ENCODE data around the gene FAM47E. TPM values are rescaled to one million over a fixed set of nuclear protein-coding genes. Genes with fewer than 3 reads are reported as not detected.

FAM47E gene, protein sequence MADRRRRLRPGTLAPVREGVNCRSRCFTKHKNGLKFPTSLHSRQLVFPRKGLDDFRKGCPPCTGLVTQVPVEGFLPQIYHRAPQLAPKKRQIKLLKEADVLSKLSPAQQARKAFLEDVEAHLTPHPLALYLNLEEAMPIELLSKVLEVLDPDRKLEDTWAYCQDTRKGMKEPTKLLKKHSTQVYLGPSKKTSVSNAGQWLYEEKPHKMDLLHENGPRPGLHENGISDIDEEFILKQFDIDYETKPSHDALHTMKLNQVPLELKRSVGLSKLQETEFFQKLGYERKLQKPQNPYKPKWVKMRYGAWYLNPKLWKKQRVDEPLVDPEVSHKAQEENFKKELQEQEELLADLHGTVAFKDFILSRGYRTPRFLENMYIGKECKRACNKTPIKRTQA
- under 1 TPM in 2 of 6 donors, not detected in 4; 0.31 to 0.60 TPM for polyA plus RNA-seq (ENCODE audit: low read depth in 6 of 6)

DNA sequence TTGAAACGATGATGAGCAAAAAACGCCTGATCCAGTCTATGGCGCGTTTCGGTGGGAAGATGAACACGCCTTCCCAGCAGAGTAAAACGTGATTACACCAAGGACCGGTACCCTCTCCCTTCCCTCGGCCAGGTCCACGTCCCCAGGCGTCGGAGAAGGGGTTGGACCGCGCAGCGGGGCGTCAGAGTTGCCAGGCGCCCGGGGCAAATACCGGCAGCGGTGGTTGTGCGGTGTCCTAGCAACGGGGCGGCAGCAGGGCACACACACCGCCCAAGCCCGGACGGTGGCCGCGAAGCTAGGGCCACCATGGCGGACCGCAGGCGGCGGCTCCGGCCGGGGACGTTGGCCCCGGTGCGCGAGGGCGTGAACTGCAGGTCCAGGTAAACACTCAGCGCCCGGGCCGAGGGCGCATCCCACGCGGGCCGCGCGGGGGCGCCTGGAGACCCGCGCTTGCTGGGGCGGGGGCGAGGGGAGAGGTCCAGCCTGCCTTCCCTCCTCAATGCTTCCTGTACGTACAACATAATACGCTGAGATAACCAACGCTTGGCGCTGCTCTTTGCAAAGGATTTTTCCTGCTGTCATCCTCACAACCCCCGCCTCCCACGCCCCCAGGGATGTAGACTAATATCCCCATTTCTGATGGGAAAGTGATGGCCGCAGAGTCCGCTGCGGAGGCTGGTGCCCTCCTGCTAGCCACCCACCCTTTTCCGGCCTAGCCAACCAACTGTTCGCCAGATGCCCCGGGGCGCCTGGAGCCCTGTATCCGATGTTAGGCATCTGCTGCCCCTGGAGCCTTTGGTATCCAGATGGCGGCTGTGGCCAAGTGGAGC, at the start of gene FAM47E:
TSS of gene FAM47E (plus strand) at position 281 of the 830 bp plus-strand sequence. CDS start at position 307, 26 bp downstream.
- no peaks in the 10 kb centered on the region for H3K36me3 Mint-ChIP-seq
- peak; percentile 29 for DNase-seq
- peaks cover 52 to 85% (median 72%) of the 10 kb centered on the region in 3 donors for H3K27me3 Mint-ChIP-seq
- peaks cover 6 to 9% (median 9%) of the 10 kb centered on the region in 3 donors for H3K4me1 Mint-ChIP-seq
- peak within 1 kb of the TSS; percentile 52 to 90 (median 86) for H3K4me3 Mint-ChIP-seq
- H3K9me3 Mint-ChIP-seq: peaks cover 0 to 2% (median 0%) of the 10 kb centered on the region in 7 donors
- peak within 1 kb of the TSS in 4 of 6 donors; percentile 17 to 83 (median 70) for H3K27ac Mint-ChIP-seq
- peak; percentile 91 to 93 for ATAC-seq (ENCODE audit: low read depth in 2 of 2)

DNA sequence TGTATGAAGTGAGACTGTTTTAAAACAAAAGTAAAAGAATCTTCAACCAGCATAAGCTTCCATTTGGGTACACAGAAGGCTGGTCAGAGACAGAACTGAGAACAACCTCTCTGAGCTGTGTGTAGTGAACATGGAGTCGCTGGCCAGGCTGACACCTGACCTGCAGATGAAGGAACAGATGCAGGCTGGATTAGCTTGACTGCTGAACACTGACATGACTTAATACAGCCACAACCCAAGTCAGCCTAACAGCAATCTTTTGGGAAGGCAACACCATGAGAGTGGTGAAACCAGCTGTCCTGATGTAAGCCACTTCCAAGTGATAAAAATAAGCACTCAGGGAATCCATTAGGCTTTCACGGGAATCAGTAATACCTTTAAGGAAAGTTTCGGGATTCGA, 48.0 kb upstream of the FAM47E start:
- no peak overlapping the region for H3K27ac Mint-ChIP-seq
- DNase-seq (no peak), ATAC-seq (ENCODE audit: low read depth in 2 of 2) (no peak)
- no peaks in the 10 kb centered on the region for H3K27me3 Mint-ChIP-seq
- peaks cover 30 to 40% (median 31%) of the 10 kb centered on the region in 3 donors for H3K4me1 Mint-ChIP-seq
- no peaks in the 10 kb centered on the region for H3K9me3 Mint-ChIP-seq
- no peaks in the 10 kb centered on the region for H3K36me3 Mint-ChIP-seq
- H3K4me3 Mint-ChIP-seq: no peak overlapping the region

DNA sequence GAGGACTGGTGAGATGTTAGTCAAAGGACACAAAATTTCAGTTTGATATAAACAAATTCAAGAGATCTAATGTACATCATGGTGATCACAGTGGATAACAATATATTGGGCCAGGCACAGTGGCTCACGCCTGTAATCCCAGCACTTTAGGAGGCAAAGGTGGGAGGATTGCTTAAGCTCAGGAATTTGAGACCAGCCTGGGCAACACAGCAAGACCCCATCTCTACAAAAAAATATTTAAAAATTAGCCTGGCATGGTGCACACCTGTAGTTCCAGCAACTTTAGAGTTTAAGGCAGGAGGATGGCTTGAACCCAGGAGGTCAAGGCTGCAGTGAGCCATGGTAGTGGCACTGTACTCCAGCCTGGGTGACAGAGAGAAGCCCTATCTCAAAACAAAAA, 46.6 kb upstream of the FAM47E start:
- no peak for DNase-seq
- Mint-ChIP-seq H3K4me3 (no peak overlapping the region), H3K36me3 (no peaks in the 10 kb centered on the region), H3K27me3 (no peaks in the 10 kb centered on the region), H3K9me3 (no peaks in the 10 kb centered on the region), H3K27ac (no peak overlapping the region), H3K4me1 (peaks cover 29 to 35% (median 29%) of the 10 kb centered on the region in 3 donors)
- no peak for ATAC-seq (ENCODE audit: low read depth in 2 of 2)

DNA sequence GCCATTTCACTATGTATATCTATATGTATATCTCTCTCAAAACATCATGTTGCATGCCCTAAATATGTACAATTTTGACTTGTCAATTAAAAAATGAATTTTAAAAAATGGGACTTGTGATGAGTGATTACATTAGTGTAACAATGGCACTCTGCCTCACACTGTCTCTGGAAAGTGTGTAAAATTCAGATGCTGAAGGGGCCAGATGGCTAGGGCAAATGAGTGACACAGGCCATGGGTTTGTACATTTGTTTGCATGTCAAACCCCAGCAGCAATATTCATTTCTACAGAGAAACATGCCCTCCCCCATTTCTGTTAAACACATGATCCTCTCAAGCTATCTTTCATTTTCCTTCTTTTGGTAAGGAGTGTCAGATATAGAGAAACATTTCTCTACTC, 46.0 kb upstream of the FAM47E start:
- Mint-ChIP-seq H3K4me3 (no peak overlapping the region), H3K9me3 (no peaks in the 10 kb centered on the region), H3K4me1 (peaks cover 30 to 36% (median 31%) of the 10 kb centered on the region in 3 donors), H3K36me3 (no peaks in the 10 kb centered on the region), H3K27ac (peak overlapping the region in 1 of 6 donors; percentile 47), H3K27me3 (no peaks in the 10 kb centered on the region)
- no peak for ATAC-seq (ENCODE audit: low read depth in 2 of 2)
- DNase-seq: no peak

DNA sequence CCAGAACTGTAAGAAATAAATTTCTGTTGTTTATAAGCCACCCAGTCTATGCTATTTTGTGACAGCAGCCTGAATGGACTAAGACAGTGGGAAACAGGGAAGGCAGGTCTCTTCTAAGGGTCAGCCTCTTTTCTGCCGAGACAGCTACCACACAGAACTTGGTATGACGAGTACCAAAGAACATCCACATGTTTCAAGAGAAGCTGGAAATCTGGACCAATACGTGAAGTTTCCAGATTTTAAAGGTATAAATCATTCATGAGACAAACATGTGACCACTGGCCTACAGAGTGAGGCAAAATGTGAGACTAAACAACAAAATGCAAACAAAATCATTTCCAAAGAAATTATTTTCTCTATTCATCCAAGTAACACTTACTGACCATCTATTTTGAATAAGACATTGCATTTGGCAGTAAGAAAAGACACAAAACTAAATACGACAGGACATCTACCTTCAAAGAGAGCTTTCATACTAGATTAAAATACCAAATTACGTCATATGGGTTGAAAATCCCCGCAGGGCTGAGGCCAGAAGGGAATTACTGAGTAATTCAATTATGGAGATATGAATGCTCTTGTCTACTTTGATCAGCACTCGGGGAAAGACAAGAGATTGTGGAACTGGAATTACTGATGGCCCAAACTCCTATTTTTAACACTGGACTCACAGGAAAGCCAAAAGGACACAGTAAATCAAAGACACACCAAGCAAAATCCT, 45.1 kb upstream of the FAM47E start:
- ATAC-seq (ENCODE audit: low read depth in 2 of 2) (no peak), DNase-seq (no peak)
- H3K36me3 Mint-ChIP-seq: no peaks in the 10 kb centered on the region
- peaks cover 32 to 37% (median 32%) of the 10 kb centered on the region in 3 donors for H3K4me1 Mint-ChIP-seq
- H3K27me3 Mint-ChIP-seq: no peaks in the 10 kb centered on the region
- no peak overlapping the region for H3K4me3 Mint-ChIP-seq
- peak overlapping the region in 1 of 6 donors; percentile 22 for H3K27ac Mint-ChIP-seq
- H3K9me3 Mint-ChIP-seq: no peaks in the 10 kb centered on the region

DNA sequence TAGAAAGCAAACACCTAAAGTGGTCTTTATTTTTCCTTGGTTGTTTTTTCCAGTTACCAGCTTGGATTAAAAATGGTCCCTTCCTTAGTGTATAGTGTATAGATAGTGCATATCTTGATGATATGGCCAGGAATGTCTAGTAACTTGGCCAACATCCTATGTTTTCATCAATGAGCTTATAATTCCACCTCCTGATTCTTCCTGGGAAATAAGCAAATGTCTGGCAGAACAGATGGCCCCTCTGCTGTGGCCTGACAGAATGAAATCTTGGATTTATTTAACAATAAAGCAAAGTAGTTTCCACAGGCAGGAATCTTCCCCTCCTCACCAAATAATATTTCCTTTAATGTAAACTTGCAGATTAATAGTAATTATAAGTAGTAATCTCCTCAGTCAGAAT, 44.0 kb upstream of the FAM47E start:
- no peak overlapping the region for H3K4me3 Mint-ChIP-seq
- no peaks in the 10 kb centered on the region for H3K27me3 Mint-ChIP-seq
- ATAC-seq (ENCODE audit: low read depth in 2 of 2): no peak
- H3K4me1 Mint-ChIP-seq: peaks cover 41 to 48% (median 42%) of the 10 kb centered on the region in 3 donors
- H3K36me3 Mint-ChIP-seq: no peaks in the 10 kb centered on the region
- H3K27ac Mint-ChIP-seq: peak overlapping the region in 2 of 6 donors; percentile 54 to 82
- no peak for DNase-seq
- H3K9me3 Mint-ChIP-seq: no peaks in the 10 kb centered on the region

DNA sequence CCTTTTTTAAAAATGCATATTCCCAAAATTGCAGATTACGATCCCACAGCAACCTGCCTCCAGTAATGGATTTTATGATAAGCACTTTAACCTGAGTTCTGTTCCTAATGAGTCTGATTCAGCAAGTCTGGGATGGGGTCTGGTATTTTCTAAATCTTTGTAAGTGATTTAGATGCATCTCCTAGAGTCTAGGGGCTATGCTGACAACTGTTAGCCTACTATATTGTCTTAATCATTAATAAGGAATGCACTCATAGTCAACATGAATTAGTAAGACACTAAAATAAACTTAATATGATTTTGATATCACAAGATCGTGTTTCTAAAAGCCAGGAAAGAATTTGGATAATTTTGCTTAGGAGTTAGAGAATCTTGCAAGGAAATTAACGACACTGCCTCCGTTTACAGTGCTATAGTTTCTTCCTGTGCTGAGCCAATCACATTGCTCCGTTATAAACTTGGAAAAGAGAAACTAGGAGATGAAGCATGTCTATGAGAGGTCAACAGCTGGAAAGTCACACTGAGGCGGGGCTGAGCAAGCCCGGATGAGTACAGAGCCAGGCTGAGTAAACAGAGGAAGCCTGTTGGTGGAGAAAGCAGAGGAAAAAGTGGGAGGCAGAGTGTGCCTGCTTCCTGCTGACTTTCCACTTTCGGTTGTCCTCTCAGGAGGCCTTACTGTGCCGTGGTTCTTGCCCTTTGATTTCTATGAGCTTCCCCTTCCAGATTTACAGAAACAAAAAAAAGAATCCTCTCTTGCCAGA, 43.3 kb upstream of the FAM47E start:
- H3K4me1 Mint-ChIP-seq: peaks cover 47 to 54% (median 48%) of the 10 kb centered on the region in 3 donors
- no peaks in the 10 kb centered on the region for H3K27me3 Mint-ChIP-seq
- no peak for DNase-seq
- no peaks in the 10 kb centered on the region for H3K36me3 Mint-ChIP-seq
- no peak for ATAC-seq (ENCODE audit: low read depth in 2 of 2)
- no peaks in the 10 kb centered on the region for H3K9me3 Mint-ChIP-seq
- H3K4me3 Mint-ChIP-seq: peak overlapping the region in 1 of 8 donors; percentile 27
- H3K27ac Mint-ChIP-seq: peak overlapping the region; percentile 33 to 87 (median 64)

DNA sequence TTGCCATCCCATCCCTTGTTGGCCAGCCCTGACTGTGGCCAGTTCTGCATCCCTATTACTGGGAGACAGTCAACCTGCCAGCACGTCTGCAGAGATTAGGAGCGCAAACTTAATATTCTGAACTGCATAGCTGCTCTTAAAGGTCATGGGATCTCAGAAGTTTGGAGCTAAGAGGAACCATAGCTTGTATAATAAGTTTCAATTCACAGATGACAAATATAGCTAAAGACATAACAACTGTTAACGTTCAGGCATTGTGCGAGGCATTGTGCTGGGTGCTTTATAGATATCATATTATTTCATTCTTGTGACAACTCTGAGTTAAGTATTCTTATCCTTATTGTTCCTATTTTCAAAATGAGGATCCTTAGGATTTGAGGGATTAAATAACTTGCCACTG, 41.6 kb upstream of the FAM47E start:
- peak overlapping the region in 5 of 6 donors; percentile 48 to 93 (median 75) for H3K27ac Mint-ChIP-seq
- no peaks in the 10 kb centered on the region for H3K36me3 Mint-ChIP-seq
- DNase-seq: no peak
- peaks cover 51 to 64% (median 58%) of the 10 kb centered on the region in 3 donors for H3K4me1 Mint-ChIP-seq
- no peaks in the 10 kb centered on the region for H3K27me3 Mint-ChIP-seq
- ATAC-seq (ENCODE audit: low read depth in 2 of 2): no peak
- H3K9me3 Mint-ChIP-seq: peaks cover 0 to 4% (median 0%) of the 10 kb centered on the region in 7 donors
- peak overlapping the region in 3 of 8 donors; percentile 19 to 88 (median 30) for H3K4me3 Mint-ChIP-seq

DNA sequence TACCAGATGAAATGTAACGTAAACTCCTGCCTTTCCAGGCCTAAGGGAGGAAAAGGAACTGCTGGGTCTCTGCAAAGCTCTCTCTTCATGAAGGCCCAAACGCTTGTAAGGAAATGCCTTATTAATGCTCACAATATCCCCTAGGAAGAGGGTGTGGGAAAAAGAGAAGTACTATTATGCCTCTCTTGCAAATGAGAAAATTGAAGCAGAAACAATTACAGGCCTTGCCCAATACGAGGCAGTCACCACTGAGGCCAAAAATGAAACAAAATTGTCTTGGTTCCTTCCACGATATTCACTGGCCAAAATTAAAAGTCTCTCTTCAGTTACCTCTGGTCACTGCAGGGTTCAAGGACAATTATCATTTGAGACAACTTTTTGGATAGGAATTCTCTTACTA, 41.1 kb upstream of the FAM47E start:
- H3K4me3 Mint-ChIP-seq: peak overlapping the region in 2 of 8 donors; percentile 56 to 88
- no peaks in the 10 kb centered on the region for H3K36me3 Mint-ChIP-seq
- peaks cover 0 to 4% (median 0%) of the 10 kb centered on the region in 7 donors for H3K9me3 Mint-ChIP-seq
- ATAC-seq (ENCODE audit: low read depth in 2 of 2): no peak
- H3K27me3 Mint-ChIP-seq: no peaks in the 10 kb centered on the region
- DNase-seq: no peak
- H3K27ac Mint-ChIP-seq: peak overlapping the region; percentile 48 to 93 (median 80)
- peaks cover 51 to 64% (median 63%) of the 10 kb centered on the region in 3 donors for H3K4me1 Mint-ChIP-seq

DNA sequence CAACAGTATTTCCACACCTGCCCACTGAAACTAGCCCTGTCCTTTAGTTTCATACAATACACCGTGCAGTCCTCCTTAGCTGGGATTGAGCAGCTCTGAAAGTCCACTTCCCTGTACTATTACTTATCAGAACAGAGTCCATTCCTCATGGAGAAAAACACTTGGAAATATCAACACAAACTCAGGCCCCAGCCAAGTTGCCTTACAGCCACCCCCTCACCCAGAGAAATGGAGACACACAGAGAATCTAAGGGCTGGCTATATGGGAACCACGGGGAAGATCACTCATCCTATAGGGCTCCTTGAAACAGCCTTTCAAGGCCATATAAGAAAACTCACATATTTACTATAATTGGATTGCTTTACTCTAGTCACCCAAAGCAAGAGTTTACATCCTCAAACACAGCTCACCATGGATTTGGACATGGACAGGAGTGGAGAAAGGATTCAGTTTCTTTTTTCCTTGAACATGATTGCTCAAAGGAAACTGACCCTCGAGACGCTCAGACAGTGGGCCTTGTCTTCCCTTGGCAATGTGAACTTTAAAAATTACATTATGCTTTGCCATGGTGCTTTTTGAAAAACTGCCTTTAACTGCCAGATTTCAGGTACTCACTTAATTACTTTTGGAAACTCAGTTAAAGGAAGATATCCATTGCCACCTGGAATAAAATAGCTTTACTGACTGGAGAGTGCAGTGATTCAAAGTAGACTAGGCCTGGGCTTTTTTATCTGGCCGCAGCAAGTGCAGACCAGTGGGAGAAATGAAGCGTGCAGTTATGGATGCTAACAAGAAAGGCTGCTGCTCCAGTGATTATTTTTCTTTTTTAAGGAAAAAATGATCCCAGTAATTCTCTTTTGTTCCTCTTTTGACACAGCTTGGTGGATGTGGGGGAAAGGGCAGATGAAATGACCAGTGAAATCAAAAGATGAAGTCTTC, 39.5 kb upstream of the FAM47E start:
- no peaks in the 10 kb centered on the region for H3K27me3 Mint-ChIP-seq
- H3K9me3 Mint-ChIP-seq: peaks cover 0 to 4% (median 0%) of the 10 kb centered on the region in 7 donors
- H3K4me3 Mint-ChIP-seq: peak overlapping the region; percentile 86 to 96 (median 92)
- ATAC-seq (ENCODE audit: low read depth in 2 of 2) (no peak), DNase-seq (no peak)
- peaks cover 48 to 68% (median 59%) of the 10 kb centered on the region in 3 donors for H3K4me1 Mint-ChIP-seq
- no peaks in the 10 kb centered on the region for H3K36me3 Mint-ChIP-seq
- peak overlapping the region; percentile 93 to 99 (median 98) for H3K27ac Mint-ChIP-seq

DNA sequence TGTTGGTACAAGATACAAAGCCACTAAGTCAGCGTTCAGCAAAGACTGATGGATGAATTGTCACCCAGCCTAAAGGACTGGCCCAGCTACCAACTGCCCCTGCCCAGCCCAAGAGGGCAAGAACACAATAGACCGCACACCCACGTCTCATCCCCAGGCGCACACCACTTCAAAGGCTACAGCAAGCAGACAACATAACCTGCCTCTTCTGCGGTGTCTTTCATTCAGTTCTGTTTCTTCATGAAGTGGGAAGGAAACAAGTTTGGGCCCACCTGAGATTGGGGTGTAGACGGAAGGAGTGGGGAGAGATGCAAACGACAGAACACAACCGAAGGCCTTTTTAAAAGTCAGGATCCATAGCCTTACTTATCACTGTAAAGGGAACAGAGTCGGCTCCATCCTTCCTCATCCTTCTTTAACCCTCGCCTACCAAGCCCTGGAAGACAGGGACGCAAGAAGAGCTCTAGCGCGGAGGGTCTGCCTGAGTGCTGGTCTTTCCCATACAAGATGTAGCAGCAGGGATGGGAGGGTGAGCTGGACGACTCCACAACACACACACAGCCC, 38.6 kb upstream of the FAM47E start:
- Mint-ChIP-seq H3K4me3 (peak overlapping the region; percentile 86 to 96 (median 92)), H3K36me3 (no peaks in the 10 kb centered on the region), H3K9me3 (peaks cover 0 to 4% (median 0%) of the 10 kb centered on the region in 7 donors), H3K27me3 (no peaks in the 10 kb centered on the region), H3K27ac (peak overlapping the region; percentile 93 to 99 (median 98)), H3K4me1 (peaks cover 48 to 68% (median 56%) of the 10 kb centered on the region in 3 donors)
- DNase-seq (peak; percentile 39), ATAC-seq (ENCODE audit: low read depth in 2 of 2) (peak; percentile 3 to 4)
